ENCODE results near the gene CCDC171.
"Not testable (repeated sequence)": the region's sequence is repeated elsewhere in the genome, so short reads cannot be mapped to it uniquely, and the experiment has no call there.

Gene CCDC171

DNA sequence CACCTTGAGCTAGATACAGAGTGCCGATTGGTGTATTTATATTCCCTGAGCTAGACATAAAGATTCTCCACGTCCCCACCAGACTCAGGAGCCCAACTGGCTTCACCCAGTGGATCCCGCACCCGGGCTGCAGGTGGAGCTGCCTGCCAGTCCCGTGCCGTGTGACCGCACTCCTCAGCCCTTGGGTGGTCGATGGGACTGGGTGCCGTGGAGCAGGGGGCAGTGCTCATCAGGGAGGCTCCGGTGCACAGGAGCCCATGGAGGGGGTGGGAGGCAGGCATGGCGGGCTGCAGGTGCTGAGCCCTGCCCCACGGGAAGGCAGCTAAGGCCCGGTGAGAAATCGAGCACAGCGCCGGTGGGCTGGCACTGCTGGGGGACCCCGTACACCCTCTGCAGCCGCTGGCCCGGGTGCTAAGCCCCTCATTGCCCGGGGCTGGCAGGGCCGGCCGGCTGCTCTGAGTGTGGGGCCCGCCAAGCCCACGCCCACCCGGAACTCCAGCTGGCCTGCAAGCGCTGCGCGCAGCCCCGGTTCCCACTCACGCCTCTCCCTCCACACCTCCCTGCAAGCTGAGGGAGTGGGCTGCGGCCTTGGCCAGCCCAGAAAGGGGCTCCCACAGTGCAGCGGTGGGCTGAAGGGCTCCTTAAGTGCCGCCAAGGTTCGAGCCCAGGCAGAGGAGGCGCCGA, 147.2 kb downstream of the CCDC171 start:
- not testable (repeated sequence) for DNase-seq

GRCh38 chr9:15707000-15707399, 154.2 kb downstream of the CCDC171 start:
- no peak for DNase-seq

DNA sequence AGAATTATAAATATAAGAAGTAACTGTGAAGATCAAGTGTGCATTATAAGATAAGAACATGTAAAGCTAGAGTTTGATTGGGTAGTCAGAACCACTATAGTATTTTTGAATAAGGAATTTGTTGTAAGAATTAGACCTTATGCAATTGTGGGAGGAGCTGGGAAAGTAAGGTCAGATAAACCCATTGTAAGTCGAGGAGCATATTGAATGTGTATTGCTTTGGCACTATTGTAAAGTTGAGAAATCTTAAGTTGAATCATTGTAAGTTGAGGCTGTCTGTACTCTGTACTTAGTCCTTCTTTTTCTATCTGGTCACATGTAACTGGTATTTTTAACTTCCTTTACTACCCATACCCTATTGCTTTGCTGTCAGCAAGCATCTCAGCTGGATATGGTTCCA, 158.7 kb downstream of the CCDC171 start:
- DNase-seq = no peak

DNA sequence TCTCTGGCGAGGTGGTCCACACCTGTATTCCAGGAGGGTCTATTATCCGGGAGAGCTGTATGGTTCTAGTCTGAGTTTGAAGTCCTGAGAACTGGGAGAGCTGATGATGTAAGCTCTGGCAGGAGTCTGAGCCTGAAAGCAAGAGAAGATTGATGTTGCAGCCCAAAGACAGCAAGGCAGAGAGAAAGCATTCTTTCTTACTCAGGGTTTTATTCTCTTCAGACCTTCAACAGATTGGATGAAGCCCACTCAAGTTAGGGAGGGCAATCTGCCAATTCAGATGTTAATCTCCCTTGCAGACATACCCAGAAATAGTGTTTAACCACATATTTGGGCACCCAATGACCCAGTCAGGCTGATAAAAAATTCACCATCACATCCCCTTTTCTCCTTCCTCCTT, 159.1 kb downstream of the CCDC171 start:
- DNase-seq = peak; percentile 32

DNA sequence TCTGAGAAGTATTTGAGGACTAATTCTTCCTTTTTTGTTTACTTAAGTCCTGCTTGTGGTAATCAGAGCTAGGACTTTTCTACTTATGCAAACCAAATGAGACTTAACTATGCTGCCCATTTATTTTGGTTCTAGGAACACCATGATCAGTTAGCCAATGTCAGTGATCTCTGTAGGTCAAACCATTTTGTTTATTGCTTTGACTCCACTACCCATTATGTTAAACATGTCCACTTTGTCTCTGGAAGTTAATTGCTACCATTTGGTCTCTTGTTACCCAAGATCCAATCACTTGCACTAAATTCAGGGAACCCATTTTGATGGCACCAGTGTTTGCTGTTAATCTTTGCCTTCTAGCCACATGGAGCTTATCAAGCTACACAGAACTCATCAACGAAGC, 161.9 kb downstream of the CCDC171 start:
- DNase-seq = no peak

DNA sequence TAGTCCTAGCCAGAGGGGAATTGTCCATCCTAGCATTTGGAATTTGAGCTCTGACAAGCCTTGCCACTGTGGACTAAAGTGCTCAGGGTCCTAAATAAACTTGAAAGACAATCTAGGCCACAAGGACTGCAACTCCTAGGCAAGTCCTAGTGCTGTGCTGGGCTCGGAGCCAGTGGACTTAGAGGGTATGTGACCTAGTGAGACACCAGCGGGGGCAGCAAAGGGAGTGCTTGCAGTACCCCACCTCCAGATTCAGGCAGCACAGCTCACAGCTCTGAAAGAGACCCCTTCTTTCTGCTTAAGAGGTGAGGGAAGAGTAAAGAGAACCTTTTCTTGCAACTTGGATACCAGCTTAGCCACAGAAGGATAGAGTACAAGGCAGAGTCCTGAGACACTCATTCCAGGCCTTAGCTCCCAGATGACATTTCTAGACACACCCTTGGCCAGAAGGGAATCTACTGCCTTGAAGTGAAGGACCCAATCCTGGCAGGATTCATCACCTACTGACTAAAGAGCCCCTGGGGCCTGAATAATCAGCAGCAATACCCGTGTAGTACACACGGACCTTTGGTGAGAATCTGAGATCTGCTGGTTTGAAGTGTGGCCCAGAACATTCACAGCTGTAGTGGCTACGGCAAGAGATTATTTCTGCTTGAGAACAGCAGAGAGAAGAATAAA, 164.6 kb downstream of the CCDC171 start:
- no peak for DNase-seq

DNA sequence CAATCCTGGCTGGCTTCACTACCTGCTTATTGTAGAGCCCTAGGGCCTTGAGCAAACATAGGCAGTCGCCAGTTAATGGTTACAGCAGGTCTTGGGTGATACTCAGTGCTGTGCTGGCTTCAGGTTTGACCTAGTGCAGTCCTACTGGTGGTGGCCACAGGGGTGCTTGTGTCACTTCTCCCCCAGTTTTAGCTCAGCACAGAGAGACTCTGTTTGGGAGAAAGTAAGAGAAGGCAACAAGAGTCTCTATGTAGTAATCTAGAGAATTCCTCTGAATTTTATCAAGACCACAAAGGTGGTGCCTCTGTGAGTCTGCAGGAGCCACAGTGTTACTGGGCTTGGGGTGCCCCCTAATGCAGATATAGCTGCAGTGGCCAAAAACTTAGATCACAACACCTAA, 165.6 kb downstream of the CCDC171 start:
- no peak for DNase-seq

DNA sequence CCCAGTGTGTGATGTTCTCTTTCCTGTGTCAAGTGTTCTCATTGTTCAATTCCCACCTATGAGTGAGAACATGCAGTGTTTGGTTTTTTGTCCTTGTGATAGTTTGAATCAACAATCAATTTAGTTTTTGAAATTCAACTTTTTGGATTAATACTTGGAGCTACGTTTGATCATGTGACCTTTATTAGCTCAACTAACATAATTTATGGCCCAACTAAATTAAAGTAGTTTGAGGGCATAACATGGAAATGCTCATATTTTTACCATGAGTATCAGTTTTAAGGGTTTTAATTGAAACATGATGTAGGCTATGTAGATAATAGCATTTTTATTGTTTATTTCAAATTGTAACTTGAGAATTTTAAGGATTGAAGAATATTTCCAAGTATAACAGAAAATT, 168.0 kb downstream of the CCDC171 start:
- no peak for DNase-seq

DNA sequence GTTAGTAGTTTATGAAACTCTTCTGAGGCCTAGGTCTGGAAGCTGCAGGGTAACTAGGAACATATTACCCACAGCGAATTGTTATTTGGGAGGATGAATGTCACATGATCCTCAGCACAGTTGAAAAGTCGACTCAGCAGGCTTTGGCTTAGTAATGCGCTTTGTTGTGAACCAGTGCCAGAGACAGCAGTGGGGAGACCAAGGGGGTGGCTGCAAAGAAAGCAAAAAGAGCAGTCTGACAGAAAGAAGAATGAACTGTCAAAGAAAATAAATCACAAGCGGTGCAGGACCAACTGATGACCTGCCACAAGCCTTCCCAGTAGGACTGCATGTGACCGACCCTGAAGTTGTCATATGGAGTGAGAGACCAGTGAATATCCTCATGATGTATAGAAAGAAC, 170.0 kb downstream of the CCDC171 start:
- no peak for DNase-seq

- DNase-seq = no peak
These were observed 171.2 kb downstream of the CCDC171 start for GRCh38 chr9:15724016-15724415.

DNA sequence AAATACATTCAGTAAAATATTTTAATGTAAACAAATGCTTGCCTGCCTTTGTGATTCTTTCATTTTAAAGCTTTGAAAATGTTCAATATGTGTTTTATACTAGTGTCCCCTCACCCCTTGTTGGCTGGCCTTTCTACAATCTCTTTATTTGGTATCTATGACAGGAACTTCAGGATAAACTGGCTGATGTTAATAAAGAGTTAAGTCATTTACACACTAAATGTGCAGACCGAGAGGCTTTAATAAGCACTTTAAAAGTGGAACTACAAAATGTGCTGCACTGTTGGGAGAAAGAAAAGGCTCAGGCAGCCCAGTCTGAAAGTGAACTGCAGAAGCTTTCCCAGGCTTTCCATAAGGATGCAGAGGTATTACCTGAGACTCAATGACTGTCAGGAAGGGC, 171.8 kb downstream of the CCDC171 start:
- DNase-seq = no peak

GRCh38 chr9:15725953-15726352, 173.1 kb downstream of the CCDC171 start:
- DNase-seq = no peak

- DNase-seq = no peak
These were observed 176.7 kb downstream of the CCDC171 start for GRCh38 chr9:15729507-15729906.

GRCh38 chr9:15735083-15735857, 182.4 kb downstream of the CCDC171 start:
- DNase-seq = peak; percentile 81

DNA sequence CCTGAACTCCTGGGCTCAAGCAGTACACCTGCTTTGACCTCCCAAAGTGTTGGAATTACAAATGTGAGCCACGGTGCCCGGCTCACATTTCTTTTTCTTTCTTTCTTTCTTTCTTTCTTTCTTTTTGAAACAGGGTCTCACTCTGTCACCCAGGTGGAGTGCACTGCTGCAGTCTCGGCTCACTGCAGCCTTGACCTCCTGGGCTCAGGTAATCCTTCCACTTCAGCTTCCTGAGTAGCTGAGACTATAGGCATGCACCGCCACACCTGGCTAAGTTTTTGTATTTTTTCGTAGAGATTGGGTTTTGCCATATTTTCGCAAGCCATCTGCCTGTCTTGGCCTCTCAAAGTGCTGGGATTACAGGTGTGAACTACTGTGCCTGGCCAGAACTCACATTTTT, 183.7 kb downstream of the CCDC171 start:
- no peak for DNase-seq

DNA sequence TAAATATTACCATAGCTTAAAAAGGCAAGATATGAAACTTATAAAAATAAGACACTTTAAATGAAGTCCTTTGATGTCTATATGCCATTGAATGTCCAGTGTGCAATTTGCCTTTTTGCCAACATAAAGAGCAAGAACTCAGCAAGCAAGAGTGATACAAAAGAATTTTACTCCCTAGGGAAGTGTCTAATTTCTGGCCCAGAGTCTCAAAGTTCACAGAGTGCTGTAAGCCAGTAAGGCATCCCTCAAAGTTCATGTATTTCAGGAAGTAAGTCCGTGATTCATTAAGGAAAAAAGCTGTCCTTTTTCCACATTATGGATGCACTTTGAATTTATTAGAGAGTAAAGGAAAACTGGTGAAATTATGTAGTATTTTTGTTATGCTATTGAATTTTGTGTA, 185.2 kb downstream of the CCDC171 start:
- DNase-seq = no peak

DNA sequence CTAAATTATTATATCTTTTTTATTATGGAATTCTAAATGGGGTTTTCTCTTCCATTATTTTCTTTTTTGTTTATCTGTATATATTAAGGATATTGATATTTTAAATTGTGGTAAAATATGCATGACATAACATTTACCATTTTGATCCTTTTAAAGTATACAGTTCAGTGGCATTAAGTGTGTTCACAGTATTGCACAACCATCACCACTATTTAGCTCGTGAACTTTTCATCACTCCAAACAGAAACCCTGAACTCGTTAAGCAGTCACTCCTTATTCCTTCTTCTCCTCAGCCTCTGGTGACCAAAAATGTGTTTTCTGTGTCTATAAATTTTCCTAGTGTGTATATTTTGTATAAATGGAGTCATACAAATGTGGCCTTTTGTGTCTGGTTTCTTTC, 188.2 kb downstream of the CCDC171 start:
- no peak for DNase-seq

- DNase-seq = no peak
These were observed 190.7 kb downstream of the CCDC171 start for GRCh38 chr9:15743512-15743911.

DNA sequence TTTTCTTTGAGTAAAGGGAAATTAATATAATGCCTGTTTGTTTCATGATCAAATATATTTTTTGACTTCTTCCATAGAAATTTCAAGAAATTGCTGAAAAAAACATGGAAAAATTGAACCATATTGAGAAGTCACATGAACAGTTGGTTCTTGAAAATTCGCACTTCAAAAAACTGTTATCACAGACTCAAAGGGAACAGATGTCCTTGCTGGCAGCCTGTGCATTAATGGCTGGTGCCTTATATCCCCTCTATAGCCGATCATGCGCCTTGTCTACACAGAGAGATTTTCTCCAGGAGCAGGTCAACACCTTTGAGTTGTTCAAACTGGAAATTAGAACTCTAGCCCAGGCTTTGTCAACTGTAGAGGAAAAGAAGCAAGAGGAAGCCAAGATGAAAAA, 191.4 kb downstream of the CCDC171 start:
- DNase-seq = no peak

GRCh38 chr9:15746905-15747304, 194.1 kb downstream of the CCDC171 start:
- no peak for DNase-seq

- no peak for DNase-seq
These were observed 202.8 kb downstream of the CCDC171 start for GRCh38 chr9:15755660-15756059.

GRCh38 chr9:15761551-15761950, 208.7 kb downstream of the CCDC171 start:
- DNase-seq = no peak

- peak; percentile 26 for DNase-seq
These were observed 210.5 kb downstream of the CCDC171 start for GRCh38 chr9:15763371-15763770.

DNA sequence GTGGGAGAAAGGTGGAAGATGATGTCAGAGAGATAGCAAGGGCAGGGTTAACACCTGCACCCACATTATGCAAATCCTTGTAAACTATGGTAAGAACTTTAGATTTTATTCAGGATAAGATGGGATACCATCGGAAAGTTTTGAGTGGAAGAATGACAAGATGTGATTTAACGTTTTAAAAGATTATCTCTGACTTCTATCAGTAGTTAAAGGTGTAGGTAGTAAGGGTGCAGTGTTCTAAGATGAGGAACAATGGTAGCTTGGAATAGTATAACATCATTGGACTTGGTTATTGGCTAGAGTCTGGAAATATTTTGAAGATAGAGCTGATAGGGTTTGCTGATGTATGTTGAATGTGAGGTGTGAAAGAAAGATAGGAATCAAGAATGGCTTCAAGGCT, 211.3 kb downstream of the CCDC171 start:
- no peak for DNase-seq
